ENCODE results near the gene HIVEP2. TPM values are rescaled to one million over a fixed set of nuclear protein-coding genes. Genes with fewer than 3 reads are reported as not detected.
"Not testable (repeated sequence)": the region's sequence is repeated elsewhere in the genome, so short reads cannot be mapped to it uniquely, and the experiment has no call there.

Gene HIVEP2
- total RNA-seq, 1 donor from 2014 or later = 11.8 TPM

DNA sequence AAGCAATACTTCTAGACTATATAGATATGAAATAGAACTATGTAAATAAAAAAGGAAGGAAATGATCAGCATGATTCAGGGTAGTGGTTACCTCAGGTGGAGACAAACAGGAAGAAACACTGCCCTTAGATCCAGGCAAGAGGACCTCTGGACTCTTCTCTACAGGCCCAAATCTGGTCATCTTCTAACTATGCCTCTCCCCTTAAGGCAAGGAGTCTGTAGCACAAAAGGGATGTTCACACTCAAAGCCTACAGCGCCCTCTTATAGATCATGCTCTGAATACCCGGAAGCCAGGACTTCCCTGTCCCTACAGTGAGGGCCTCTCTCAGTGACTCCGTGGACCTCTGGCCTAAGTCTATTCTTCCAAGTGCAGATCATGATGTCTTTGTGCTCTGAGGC lies 30.4 kb upstream of the HIVEP2 start:
- no peak for DNase-seq (ENCODE audit: low spot score, unreplicated experiment)
- Mint-ChIP-seq H3K4me3 (ENCODE audit: low read depth) (no peak overlapping the region), H3K27me3 (no peaks in the 10 kb centered on the region), H3K9me3 (ENCODE audit: low read depth) (peaks cover 6% of the 10 kb centered on the region), H3K27ac (no peak overlapping the region), H3K4me1 (ENCODE audit: low read depth) (peaks cover 4% of the 10 kb centered on the region), H3K36me3 (ENCODE audit: insufficient read depth) (no peaks in the 10 kb centered on the region)
- TF ChIP-seq, protein P1, sequence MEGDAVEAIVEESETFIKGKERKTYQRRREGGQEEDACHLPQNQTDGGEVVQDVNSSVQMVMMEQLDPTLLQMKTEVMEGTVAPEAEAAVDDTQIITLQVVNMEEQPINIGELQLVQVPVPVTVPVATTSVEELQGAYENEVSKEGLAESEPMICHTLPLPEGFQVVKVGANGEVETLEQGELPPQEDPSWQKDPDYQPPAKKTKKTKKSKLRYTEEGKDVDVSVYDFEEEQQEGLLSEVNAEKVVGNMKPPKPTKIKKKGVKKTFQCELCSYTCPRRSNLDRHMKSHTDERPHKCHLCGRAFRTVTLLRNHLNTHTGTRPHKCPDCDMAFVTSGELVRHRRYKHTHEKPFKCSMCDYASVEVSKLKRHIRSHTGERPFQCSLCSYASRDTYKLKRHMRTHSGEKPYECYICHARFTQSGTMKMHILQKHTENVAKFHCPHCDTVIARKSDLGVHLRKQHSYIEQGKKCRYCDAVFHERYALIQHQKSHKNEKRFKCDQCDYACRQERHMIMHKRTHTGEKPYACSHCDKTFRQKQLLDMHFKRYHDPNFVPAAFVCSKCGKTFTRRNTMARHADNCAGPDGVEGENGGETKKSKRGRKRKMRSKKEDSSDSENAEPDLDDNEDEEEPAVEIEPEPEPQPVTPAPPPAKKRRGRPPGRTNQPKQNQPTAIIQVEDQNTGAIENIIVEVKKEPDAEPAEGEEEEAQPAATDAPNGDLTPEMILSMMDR (IDR thresholded peaks at IDR 0.05; ENCODE audit: unreplicated experiment) = no peak

DNA sequence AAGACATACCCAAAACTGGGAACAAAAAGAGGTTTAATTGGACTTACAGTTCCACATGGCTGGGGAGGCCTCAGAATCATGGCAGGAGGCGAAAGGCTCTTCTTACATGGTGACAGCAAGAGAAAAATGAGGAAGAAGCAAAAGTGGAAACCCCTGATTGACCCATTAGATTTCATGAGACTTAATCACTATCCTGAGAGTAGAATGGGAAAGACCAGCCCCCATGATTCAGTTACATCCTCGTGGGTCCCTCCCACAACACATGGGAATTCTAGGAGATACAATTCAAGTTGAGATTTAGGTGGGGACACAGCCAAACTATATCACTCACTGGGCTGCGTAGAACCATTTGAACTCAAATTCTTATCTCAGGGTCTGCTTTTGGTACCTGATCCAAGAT lies 26.0 kb upstream of the HIVEP2 start:
- not testable (repeated sequence) for DNase-seq (ENCODE audit: low spot score, unreplicated experiment); H3K9me3 Mint-ChIP-seq (ENCODE audit: low read depth); H3K27me3 Mint-ChIP-seq; H3K4me3 Mint-ChIP-seq (ENCODE audit: low read depth); H3K27ac Mint-ChIP-seq; H3K36me3 Mint-ChIP-seq (ENCODE audit: insufficient read depth); H3K4me1 Mint-ChIP-seq (ENCODE audit: low read depth)

DNA sequence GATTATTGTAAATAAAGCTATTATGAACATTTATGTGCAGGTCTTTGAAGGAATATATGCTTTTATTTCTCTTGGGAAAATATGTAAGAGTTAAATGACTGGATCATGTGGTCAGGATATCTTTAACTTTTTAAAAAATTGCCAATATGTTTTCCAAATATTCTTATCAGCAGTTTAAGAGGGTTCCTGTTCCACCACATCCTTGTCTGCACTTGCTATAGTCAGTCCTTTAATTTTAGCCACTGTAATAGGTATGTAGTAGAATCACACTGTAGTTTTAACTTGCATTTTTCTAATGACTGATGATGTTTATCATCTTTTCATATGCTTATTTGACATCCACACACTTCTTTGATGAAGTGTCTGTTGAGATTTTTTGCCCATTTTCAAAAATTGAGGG lies 23.6 kb upstream of the HIVEP2 start:
- no peak overlapping the region for H3K27ac Mint-ChIP-seq
- no peaks in the 10 kb centered on the region for H3K9me3 Mint-ChIP-seq (ENCODE audit: low read depth)
- TF ChIP-seq, protein P1 (IDR thresholded peaks at IDR 0.05; ENCODE audit: unreplicated experiment) = no peak
- DNase-seq (ENCODE audit: low spot score, unreplicated experiment) = no peak
- no peaks in the 10 kb centered on the region for H3K36me3 Mint-ChIP-seq (ENCODE audit: insufficient read depth)
- H3K27me3 Mint-ChIP-seq = no peaks in the 10 kb centered on the region
- no peaks in the 10 kb centered on the region for H3K4me1 Mint-ChIP-seq (ENCODE audit: low read depth)
- H3K4me3 Mint-ChIP-seq (ENCODE audit: low read depth) = no peak overlapping the region

DNA sequence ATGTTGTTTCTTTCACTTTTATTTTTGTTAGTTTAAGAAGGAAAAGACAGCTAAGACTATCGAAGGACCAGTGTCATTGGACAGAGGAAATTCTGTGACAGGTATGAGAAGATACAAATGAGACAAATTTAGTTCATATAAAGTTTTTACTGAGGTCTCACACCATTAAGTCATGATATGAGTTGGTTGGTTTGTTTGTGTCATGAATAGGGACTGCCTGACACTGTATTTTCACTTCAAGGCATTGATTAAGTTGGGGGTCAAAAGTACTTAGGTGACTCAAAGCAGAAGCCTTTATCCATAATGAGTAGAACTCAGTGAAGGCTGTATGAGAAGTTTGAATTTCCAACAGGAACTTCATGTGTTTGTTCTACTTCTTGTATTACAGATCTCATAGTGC lies 21.3 kb upstream of the HIVEP2 start:
- no peak for DNase-seq (ENCODE audit: low spot score, unreplicated experiment)
- Mint-ChIP-seq H3K4me3 (ENCODE audit: low read depth) (no peak overlapping the region), H3K4me1 (ENCODE audit: low read depth) (no peaks in the 10 kb centered on the region), H3K27ac (no peak overlapping the region), H3K36me3 (ENCODE audit: insufficient read depth) (no peaks in the 10 kb centered on the region), H3K9me3 (ENCODE audit: low read depth) (no peaks in the 10 kb centered on the region), H3K27me3 (no peaks in the 10 kb centered on the region)
- TF ChIP-seq, protein P1 (IDR thresholded peaks at IDR 0.05; ENCODE audit: unreplicated experiment) = no peak

DNA sequence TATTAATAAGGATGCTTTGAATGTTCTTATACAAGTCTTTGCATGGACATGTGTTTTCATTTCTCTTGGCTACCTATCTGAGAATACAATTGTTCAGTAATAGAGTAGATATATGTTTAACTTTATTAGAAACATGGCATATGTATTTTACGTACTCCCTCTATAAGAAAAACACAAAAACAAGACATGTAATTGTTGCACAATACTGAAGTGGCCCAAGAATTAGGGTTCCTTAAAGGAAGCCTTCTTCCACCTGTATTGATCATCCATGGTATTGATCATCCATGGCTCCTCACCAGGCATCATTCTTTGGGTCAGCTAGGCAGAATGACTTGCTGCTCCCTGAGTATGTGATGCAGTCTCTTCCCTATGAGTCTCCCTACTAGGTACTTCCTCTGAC lies 20.2 kb upstream of the HIVEP2 start:
- peaks cover 5% of the 10 kb centered on the region for H3K9me3 Mint-ChIP-seq (ENCODE audit: low read depth)
- no peak for DNase-seq (ENCODE audit: low spot score, unreplicated experiment)
- no peaks in the 10 kb centered on the region for H3K4me1 Mint-ChIP-seq (ENCODE audit: low read depth)
- H3K27me3 Mint-ChIP-seq = no peaks in the 10 kb centered on the region
- H3K36me3 Mint-ChIP-seq (ENCODE audit: insufficient read depth) = peaks cover 2% of the 10 kb centered on the region
- TF ChIP-seq, protein P1 (IDR thresholded peaks at IDR 0.05; ENCODE audit: unreplicated experiment) = no peak
- H3K4me3 Mint-ChIP-seq (ENCODE audit: low read depth) = no peak overlapping the region
- H3K27ac Mint-ChIP-seq = no peak overlapping the region

DNA sequence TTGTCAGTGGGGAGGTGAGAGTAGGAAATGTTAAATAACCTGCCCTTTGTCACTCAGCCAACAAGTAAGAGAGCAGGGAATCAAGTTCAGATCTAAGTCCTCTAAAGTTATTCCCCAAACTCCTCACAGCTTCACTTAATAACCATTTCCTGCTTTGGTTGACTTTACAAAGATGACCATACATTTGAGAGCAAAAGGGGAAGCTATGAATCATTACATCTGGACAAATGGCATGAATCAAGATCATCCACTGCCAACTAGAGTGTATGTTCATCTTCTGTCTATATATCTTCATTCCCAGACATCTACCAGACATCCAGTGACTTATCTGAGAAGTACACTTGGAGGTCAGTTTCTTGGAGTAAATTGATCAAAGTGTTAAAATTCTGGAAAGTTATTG lies 15.1 kb upstream of the HIVEP2 start:
- TF ChIP-seq, protein P1 (IDR thresholded peaks at IDR 0.05; ENCODE audit: unreplicated experiment) = no peak
- peaks cover 2% of the 10 kb centered on the region for H3K36me3 Mint-ChIP-seq (ENCODE audit: insufficient read depth)
- no peak overlapping the region for H3K27ac Mint-ChIP-seq
- no peaks in the 10 kb centered on the region for H3K4me1 Mint-ChIP-seq (ENCODE audit: low read depth)
- no peaks in the 10 kb centered on the region for H3K27me3 Mint-ChIP-seq
- peaks cover 5% of the 10 kb centered on the region for H3K9me3 Mint-ChIP-seq (ENCODE audit: low read depth)
- no peak overlapping the region for H3K4me3 Mint-ChIP-seq (ENCODE audit: low read depth)
- no peak for DNase-seq (ENCODE audit: low spot score, unreplicated experiment)

Data from progenitor cell of endocrine pancreas (in vitro differentiated cells).